Activated T-cell treated with anti-CD3 and anti-CD28 coated beads for 1 hour (primary cell): ENCODE measurements around the gene KPNA4.
"Not testable (repeated sequence)": the region's sequence is repeated elsewhere in the genome, so short reads cannot be mapped to it uniquely, and the experiment has no call there.

Experiments
- DNase-seq: peaks from one replicate; pipeline ENCODE4 v3.0.0-alpha.2; 2020; ENCODE audit warnings: low read depth

The KPNA4 gene, protein sequence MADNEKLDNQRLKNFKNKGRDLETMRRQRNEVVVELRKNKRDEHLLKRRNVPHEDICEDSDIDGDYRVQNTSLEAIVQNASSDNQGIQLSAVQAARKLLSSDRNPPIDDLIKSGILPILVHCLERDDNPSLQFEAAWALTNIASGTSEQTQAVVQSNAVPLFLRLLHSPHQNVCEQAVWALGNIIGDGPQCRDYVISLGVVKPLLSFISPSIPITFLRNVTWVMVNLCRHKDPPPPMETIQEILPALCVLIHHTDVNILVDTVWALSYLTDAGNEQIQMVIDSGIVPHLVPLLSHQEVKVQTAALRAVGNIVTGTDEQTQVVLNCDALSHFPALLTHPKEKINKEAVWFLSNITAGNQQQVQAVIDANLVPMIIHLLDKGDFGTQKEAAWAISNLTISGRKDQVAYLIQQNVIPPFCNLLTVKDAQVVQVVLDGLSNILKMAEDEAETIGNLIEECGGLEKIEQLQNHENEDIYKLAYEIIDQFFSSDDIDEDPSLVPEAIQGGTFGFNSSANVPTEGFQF

DNA sequence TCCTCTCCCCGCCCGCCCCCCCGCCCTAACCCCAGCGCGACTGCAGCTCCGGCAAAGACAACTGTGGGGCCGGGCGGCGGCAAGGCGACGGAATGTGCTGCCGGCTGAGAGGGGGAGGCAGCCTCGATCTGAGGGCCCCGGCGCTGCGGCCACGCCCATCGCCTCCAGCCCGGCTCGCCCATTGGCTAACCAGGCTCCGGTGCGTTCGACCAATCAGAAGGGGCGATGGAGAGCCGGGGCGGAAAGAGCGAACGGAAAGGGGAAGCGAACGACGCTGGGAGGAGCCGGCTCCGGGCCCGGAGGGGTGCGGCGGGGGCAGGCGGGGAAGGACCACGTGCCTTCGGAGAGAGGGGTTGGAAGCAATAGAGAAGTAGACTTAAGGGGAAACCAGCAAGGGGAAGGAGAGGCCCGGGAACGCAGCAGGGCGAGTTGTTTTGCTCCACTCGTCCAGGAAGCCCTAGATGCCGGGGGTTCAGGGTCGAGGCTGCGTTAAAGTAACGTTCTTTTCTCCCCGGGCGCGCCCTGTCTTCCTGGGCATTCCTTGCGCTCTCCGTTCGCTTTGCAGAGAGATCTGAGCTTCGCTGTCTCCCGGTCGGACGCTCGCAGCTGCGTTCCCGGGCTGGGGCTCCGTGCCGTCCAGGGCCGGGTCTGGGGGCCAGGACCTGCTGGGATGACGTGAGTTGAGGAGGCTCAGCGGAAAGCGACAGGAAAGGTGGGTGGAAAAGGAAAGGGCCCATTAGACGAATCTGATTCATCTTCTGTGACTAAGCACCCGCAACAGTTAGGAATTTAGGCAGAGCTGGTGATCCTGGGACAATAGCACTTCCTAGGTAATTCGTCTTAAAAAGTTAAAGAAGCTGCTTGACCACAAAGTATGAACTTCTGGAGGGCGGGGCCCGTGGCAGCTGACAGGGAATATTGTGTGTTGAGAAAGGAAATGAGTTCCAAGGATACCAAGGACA is at the start of gene KPNA4:
Gene KPNA4 (minus strand): TSS at position 130 of the 962 bp plus-strand sequence. CDS start 289 bp downstream, outside the sequence.
- DNase-seq: peak; percentile 94

DNA sequence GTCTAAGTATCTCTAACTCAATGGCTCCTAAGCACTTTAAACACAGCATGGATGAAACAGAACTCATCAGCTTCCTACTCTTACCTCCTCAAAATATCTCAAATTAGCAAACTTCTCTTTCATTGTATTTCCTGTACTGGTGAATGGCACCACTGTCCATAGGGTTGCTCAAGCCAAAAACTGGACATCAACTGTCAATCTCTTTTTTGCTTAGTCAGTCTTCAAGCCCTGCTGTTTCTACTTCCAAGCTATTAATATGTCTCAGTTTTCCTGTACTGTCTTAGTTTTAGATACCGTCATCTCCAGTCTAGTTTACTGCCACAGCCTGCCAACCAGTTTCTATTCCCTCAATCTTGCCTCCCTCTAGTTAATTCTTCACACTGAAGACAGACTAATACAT is 48.3 kb upstream of the KPNA4 start:
- no peak for DNase-seq

DNA sequence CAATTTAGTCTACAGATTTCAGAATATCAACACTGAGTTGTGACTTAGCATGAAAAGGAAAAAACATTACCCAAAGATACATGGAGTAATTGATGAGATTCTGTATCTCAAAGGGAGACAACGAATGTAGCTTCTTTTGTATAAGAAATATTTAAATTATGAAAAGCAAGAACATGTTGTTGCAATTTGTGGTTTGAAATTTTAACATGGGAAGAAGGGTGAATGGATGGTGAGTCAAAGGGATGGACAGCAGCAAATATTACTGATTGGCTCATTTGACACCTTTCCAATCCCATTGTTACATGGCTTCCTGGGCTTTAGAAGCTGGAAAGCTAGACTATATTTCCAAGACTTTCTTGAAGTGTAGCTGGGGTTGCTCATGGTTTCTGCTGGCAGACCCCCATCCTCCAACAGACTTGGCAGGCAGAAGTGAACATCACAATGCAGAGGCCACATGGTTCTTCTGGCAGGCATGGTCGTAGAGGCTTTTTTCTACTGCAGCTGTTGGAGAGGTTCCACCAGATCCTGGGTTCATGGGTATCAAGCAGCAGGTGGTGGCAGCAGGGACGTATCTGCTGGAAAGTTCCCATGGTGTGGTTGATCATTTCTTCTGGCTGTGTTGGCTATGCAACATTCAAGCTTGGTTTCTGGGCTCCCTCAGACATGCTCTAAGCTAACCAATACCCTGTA is 47.2 kb upstream of the KPNA4 start:
- no peak for DNase-seq

DNA sequence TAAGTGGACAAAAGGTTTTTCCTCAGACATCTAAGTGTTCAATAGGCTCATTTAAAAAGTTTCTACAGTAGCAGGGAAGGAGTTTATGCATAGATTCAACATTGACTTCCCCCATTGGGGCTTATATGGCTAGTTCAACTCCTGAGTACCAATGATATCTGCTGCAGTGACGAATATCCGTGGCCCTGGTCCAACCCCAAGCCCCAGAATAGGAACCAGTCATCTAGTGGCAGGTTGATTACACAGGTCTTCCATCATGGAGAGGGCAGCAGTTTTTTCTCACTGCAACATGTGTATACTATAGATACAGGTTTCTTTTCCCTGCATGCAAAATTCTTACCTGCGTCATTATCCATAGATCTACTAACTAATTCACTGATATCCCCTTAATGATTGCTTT is 45.8 kb upstream of the KPNA4 start:
- no peak for DNase-seq

DNA sequence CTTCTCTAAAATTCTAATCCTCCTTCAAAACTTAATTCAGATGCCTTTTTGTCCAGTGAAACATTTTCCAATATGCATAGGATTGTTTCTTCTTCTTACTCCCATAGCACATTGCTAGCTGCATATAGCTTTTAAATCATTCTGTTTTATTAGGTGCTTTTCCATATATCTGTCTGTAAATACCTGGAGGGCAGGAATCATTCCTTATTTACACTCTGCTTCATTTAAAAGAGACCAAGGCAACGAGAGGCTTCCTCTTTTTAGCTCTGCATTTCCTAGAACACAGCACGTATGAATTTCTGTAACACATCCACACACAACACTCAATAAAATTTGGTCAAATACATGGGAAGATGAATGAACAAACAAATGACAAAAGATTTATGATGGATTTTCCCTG is 43.5 kb upstream of the KPNA4 start:
- DNase-seq: no peak

DNA sequence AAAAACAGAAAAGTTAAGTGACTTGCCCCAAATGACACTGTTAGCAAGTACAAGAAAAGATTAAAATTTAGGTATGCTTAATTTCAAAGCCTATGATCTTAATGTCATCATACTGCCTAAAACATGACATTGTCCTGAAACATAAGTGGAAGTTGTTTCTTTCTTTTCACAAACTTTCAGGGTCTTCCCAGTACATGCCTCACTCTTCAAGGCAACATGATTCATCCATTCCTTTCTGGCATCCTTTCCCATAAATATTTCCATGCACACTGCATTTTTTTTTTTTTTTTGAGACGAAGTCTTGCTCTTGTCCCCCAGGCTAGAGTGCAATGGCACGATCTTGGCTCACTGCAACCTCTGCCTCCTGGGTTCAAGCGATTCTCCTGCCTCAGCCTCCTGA is 42.5 kb upstream of the KPNA4 start:
- no peak for DNase-seq

DNA sequence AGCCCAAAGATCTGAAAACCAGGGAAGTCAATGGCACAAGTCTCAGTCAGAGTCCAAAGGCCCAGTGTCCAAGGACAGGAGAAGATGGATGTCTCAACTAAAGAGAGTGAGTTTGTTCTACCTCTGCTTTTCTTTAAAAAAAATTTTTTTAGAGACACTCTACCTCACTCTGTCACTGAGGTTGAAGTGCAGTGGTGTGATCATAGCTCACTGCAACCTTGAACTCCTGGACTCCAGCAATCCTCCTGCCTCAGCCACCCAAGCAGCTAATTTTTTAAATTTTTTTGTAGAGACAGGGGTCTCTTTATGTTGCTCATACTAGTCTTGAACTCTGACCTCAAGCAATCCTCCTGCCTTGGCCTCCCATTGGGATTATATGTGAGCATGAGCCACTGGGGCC is 39.9 kb upstream of the KPNA4 start:
- no peak for DNase-seq

DNA sequence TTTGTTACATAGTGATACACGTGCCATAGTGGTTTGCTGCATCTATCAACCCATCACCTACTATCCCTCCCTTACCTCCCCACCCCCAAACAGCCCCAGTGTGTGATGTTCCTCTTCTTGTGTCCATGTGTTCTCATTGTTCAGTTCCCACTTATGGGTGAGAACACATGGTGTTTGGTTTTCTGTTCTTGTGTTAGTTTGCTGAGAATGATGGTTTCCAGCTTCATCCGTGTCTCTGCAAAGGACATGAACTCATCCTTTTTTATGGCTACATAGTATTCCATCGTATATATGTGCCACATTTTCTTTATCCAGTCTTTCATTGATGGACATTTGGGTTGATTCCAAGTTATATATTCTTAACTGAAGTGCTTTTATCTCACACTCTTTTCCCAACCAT is 38.5 kb upstream of the KPNA4 start:
- not testable (repeated sequence) for DNase-seq

DNA sequence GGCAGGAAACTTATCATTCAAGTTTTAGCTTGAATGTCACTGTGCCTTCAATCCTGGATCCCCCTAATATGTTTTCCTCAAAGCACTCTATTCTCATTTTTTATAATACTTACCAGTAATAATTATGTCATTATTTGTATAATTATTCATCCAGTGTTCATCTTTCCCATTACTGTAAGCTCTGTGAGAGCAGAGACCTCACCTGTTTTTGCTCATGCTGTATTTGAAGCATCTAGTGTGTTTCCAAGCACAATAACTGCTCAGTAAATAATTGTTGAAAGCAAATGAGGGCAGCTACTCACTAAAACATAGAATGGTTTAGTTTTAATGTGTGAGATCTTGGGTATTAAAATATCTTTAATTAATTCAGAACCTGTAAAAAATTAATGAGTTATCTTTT is 36.9 kb upstream of the KPNA4 start:
- no peak for DNase-seq

DNA sequence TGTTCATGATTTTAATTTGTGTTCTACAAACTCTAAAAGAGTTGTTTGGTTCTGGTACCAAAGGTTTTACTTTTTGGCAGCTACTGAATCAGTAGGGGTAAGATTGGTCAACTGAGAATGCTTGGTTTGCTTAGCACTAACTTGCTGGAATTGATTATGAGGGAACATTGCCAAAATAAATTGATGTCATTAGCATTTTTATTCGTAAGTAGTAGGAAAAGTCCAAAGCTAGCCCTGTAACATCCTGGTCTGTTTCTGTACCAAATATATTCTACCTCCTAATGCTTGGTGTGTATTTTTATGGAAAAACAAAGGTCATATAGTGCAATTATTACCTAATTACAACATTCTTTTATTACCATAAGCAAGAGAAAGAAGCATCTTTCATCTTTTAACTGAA is 35.9 kb upstream of the KPNA4 start:
- DNase-seq: no peak

DNA sequence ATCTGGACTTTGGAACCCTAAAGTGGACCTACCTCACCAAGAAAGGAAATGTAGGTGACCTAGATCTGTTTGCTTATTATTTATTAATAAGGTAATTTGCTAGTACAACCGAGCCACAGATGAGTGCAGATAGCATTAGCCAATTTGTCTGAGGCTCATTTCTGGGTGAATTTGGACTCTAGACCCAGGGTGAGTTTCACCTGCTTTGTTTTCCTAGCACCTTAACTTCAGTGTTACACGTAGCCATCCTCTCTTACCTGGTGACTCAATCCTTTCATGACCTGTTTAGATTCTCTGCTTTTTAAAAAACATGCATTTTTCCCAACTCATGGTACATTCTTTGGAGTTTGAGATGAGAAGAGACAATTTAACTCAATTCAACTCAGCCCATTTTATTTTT is 33.5 kb upstream of the KPNA4 start:
- DNase-seq: no peak

DNA sequence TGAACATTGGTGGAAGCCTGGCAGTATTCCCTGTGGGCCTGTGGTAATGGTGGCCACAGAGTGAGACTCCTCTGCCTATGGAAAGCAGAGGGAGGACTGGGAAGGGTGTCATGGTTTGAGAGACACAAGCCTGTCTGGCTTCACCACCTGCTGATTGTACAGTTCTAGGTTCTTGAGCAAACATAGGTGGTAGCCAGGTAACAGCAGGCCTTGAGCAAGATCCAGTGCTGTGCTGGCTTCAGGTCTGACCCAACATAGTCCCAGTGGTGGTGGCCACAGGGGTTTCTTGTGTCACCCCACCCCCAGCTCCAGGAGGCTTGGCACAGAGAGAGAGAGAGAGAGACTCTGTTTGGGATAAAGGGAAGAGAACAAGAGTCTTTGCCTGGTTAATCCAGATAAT is 22.7 kb upstream of the KPNA4 start:
- DNase-seq: no peak

DNA sequence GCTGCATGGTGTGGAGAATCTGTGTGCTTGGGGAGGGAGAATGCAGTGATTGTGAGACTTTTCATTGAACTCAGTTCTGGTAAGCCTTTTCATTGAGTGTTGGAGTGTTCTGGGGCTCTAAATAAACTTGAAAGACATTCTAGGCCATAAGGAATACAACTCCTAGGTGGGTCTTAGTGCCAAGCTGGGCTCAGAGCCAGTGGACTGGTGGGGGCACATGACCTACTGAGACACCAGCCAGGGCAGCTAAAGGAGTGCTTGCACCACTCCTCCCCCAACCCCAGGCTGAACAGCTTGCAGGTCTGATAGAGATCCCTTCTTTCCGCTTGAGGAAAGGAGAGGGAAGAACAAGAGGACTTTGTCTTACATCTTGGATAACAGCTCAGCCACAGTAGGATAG is 21.7 kb upstream of the KPNA4 start:
- DNase-seq: no peak

DNA sequence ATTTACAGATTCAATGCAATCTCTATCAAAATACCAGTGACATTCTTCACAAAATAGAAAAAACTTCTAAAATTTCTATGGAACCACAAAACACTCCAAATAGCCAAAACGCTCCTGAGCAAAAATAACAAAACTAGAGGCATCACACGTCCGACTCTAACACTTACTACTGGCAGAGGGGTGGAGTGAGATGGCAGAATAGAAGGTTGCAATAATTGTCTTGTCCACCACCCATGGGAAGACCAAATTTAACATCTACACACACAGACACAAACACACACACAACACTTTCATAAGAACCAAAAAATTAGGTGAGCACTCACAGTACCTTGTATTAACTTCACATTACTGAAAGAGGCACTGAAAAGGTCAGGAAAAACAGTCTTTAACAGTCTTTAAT is 21.3 kb upstream of the KPNA4 start:
- no peak for DNase-seq

DNA sequence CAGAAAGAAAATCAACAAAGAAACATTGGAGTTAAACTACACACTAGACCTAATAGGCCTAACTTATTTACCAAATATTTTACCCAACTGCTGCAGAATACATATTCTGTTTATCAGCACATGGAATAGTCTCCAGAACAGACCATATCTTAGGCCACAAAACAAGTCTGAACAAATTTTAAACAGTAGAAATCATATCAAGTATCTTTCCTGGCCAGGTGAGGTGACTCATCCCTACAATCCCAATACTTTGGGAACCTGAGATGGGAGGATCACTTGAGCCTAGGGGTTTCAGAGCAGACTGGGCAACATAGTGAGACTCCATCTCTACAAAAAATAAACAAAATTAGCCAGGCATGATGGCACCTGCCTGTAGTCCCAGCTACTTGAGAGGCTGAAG is 18.1 kb upstream of the KPNA4 start:
- DNase-seq: no peak

DNA sequence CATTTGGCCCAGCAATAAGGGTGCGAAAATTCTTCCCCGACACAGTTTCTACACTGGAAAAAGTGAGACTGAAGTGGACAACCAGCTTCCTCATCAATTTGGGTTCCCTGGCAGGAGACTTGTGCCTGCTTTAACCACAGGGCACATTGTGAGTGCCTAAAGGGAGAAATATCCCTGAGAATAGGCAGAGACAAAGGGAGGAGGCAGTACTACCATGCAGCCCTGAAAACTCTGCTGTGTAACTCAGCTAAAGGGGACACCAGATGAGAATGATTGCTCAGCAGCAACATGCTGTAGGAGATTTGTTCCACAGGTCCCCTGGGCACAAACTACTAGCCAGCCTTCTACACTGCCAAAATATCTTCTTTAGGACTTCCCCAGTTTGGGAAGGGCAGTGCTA is 15.6 kb upstream of the KPNA4 start:
- DNase-seq: no peak

DNA sequence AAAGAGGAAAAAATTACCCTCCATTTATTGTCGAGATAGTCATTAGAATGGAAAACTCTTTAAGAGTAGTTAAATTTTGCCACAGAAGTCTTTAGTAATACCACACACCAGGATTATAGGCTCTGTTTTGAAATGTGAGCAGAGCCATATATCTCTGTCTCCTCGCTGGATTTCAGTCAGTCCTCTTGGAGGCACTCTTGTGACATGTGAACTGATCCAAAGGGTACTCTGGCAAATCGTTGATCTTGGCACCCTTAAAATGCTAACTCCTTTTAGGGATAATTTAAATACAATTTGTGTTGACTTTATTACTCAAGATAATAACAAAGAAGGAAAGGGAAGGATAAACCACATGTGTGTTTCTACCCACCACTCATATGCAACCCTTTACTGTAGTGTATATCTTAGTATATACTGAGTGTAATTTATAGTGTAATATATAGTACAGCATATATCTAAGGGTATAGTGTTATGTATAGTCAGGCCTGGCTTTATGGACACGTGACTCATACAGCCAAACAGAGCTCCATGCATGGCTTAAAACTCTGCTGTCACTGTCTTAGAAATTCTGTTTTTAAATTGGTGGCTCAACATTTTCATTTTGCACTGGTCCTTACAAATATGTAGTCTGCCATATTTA is 12.3 kb upstream of the KPNA4 start:
- no peak for DNase-seq

DNA sequence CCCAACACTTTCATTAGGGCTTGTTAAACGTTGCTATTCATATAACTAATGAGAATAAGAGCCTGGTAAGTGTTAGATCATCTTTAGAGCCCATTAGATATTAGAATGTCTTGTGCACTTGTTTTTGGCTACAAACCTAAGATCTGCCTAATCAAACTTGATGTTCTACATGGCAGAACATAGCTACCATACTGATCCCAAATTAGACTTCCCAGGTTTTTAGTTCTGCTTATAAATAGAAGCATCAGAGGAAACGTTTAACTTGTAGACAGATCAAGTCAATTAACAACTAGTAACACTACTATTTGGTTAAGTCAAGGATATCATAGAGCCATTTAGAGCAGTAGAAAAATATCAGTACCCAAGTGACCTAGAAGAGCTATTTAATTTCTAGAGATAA is 11.7 kb upstream of the KPNA4 start:
- no peak for DNase-seq

DNA sequence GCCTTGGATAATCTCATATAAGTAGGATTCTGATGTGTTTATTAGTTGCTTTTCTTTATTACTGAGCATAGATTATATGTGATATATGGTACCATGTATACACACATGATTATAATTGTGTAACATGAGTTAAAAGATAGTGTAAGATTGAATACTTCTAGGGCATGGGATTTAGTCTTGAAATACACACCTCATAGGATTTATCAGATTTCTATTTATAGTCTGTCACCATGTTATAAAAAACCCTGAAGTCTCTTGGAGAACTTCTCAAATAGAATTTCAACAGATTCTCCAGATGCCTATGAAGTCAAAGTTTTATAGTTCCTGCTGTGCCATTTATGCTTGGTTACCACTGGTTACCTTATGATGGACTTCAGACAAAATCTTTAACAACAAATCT is 11.2 kb upstream of the KPNA4 start:
- no peak for DNase-seq

DNA sequence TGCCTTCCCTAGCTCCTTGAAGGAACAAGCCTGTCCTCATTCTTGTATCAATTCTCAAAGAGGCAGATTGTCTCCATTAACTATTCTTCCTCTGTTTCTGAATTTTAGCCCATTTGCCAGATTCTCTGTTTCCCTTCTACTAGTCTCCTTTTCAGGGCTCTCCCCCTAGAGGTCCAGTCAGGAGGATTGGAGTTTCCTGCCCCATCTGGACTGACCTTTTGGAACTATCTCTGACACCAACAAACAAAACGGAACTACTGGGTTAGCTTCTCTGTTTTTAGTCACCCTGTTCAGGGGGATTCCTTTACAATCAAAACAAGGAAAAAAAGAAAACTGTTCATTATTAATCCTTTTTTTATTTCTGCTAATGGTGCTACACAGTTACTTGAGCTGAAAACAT is 10.2 kb upstream of the KPNA4 start:
- DNase-seq: no peak

DNA sequence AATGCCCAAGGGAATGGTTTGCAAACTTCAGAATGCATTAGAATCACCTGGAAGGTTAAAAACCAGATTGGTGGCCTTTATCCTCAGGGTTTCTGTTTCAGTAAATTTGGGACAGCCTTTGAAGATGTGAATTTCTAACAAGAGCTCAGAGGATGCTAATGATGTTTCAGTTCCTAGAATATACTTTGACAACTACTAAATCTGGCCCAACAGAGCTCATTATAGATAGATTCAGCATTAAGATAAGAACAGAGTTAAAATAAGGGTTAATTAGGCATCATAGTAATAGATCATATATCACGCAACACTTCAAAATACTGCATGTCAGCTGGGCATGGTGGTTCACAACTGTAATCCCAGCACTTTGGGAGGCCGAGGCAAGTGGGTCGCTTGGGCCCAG is 9.3 kb upstream of the KPNA4 start:
- DNase-seq: no peak
